HepG2 (cell line): ENCODE measurements around the gene ATG4D. TPM values are rescaled to one million over a fixed set of nuclear protein-coding genes. Genes with fewer than 3 reads are reported as not detected.

ENCODE experiments used
- ATAC-seq: fragments of 200-7000 bp; cut with Tn5 transposase; 3 replicates; pipeline ENCODE4 v1.9.1; 2020; ENCODE audit warnings: mild to moderate bottlenecking, moderate library complexity
- BruUV-seq: library from RNA; stranded (reverse); fragments of 400-500 nt; replicated peaks from 2 replicates; lab custom pipeline; 2021; lab: Mats Ljungman, UMichigan
- CTCF ChIA-PET: fragments of 300-600 bp; formaldehyde crosslinking; extraction: SDS; loops from one replicate; lab custom pipeline; 2021; ENCODE audit warnings: low total read pairs, inconsistent platforms, low intra/inter-chr PET ratio; lab: Yijun Ruan, JAX
- POLR2A ChIA-PET: fragments of 350-600 bp; sonication (Branson Sonifier 250); formaldehyde crosslinking; loops from one replicate; lab custom pipeline; 2020; ENCODE audit warnings: antibody characterized with exemption, inconsistent platforms; lab: Yijun Ruan, JAX
- DNase-seq: peaks from one replicate; pipeline ENCODE4 v3.0.0-alpha.2; 2015; ENCODE audit warnings: low spot score
- FAIRE-seq: peaks from 3 replicates; lab custom pipeline; 2011; peaks lifted over from hg19 to GRCh38; lab: Jason Lieb, UNC
- H2AFZ ChIP-seq: one replicate; pipeline ENCODE4 v1.6.1; 2011; ENCODE audit warnings: low read length, inconsistent platforms
- H3K27ac ChIP-seq: fragments of 300-600 bp; 3 replicates; pipeline ENCODE4 v1.8.0; 2011; ENCODE audit warnings: mixed run types, mild to moderate bottlenecking, mixed read lengths, low read length, inconsistent platforms; ENCODE audit not compliant: insufficient read depth; ENCODE audit errors: extremely low read length
- H3K27me3 ChIP-seq, 2 experiments: fragments of 200-600 bp in 1 of 2; 2 replicates in 1 of 2; 3 replicates in 1 of 2; pipeline versions ENCODE4 v1.6.0 to v1.8.0; 2011; ENCODE audit warnings: low read length in 2 of 2, mild to moderate bottlenecking in 2 of 2, moderate library complexity in 2 of 2, inconsistent platforms in 1 of 2; ENCODE audit not compliant: insufficient read depth in 2 of 2, control insufficient read depth in 1 of 2
- H3K36me3 ChIP-seq, 2 experiments: fragments of 200-600 bp in 1 of 2; replicated peaks in 1 of 2; 2 replicates in 1 of 2; 3 replicates in 1 of 2; pipeline versions ENCODE4 v1.5.1 to v1.8.0; 2011; ENCODE audit warnings: low read length in 2 of 2, inconsistent platforms in 1 of 2; ENCODE audit not compliant: insufficient read depth in 2 of 2, control insufficient read depth in 1 of 2
- H3K4me1 ChIP-seq: 2 replicates; pipeline ENCODE4 v1.5.1; 2012; ENCODE audit warnings: low read length, inconsistent platforms; ENCODE audit not compliant: insufficient read depth
- H3K4me2 ChIP-seq: 2 replicates; pipeline ENCODE4 v1.6.0; 2011; ENCODE audit warnings: low read depth, low read length, inconsistent platforms
- H3K4me3 ChIP-seq, 3 experiments: fragments of 200-600 bp in 1 of 3; sonication (generic), shearing (Covaris generic) in 1 of 3; replicated peaks in 1 of 3; 2 replicates each; pipeline ENCODE4 v1.5.1; 2011 to 2016; ENCODE audit warnings: low read length in 3 of 3, inconsistent platforms in 2 of 3, low read depth in 2 of 3, mild to moderate bottlenecking in 2 of 3, control low read depth in 1 of 3, mixed read lengths in 1 of 3; ENCODE audit not compliant: insufficient read depth in 1 of 3
- H3K79me2 ChIP-seq: one replicate; pipeline ENCODE4 v1.6.1; 2011; ENCODE audit warnings: low read length, inconsistent platforms; ENCODE audit not compliant: insufficient read depth
- H3K9ac ChIP-seq: 2 replicates; pipeline ENCODE4 v1.6.0; 2011; ENCODE audit warnings: mild to moderate bottlenecking, low read depth, low read length, inconsistent platforms; ENCODE audit not compliant: insufficient read depth
- H3K9me3 ChIP-seq: 2 replicates; pipeline ENCODE4 v1.5.1; 2012; ENCODE audit warnings: mild to moderate bottlenecking, low read length
- H4K20me1 ChIP-seq: 2 replicates; pipeline ENCODE4 v1.6.0; 2011; ENCODE audit warnings: inconsistent platforms, mild to moderate bottlenecking, low read length, moderate library complexity; ENCODE audit not compliant: insufficient read depth
- AGO2 ChIP-seq: fragments of 200-400 bp; formaldehyde crosslinking; optimal IDR thresholded peaks from 2 replicates; pipeline ENCODE3; 2017; ENCODE audit warnings: mild to moderate bottlenecking, low read depth, low read length, moderate library complexity
- CEBPG ChIP-seq: IDR thresholded peaks from 2 replicates; pipeline ENCODE4 v1.6.1; 2016
- HMGA1 ChIP-seq: sonication (generic); formaldehyde crosslinking; conservative IDR thresholded peaks from 2 replicates; pipeline ENCODE4 v1.4.0; 2020; ENCODE audit warnings: missing genetic modification reagents
- PCBP2 ChIP-seq: fragments of 200-400 bp; formaldehyde crosslinking; optimal IDR thresholded peaks from 2 replicates; pipeline ENCODE3; 2018; ENCODE audit warnings: low read length, low read depth; ENCODE audit not compliant: poor library complexity, severe bottlenecking
- RBFOX2 ChIP-seq: fragments of 200-400 bp; formaldehyde crosslinking; IDR thresholded peaks from 2 replicates; pipeline ENCODE4 v1.6.1; 2017; ENCODE audit warnings: low read depth, mild to moderate bottlenecking, low read length
- ZNF703 ChIP-seq: sonication (generic); formaldehyde crosslinking; IDR thresholded peaks from 2 replicates; pipeline ENCODE4 v1.5.1; 2020; ENCODE audit warnings: missing genetic modification reagents, mild to moderate bottlenecking, moderate library complexity, borderline replicate concordance
- ZNF781 ChIP-seq: sonication (generic); formaldehyde crosslinking; IDR thresholded peaks from 2 replicates; pipeline ENCODE4 v1.5.1; 2020; ENCODE audit warnings: borderline replicate concordance, mild to moderate bottlenecking, missing genetic modification reagents; ENCODE audit errors: not compliant biosample characterization
- WGBS: methylation state at CpG from one replicate; pipeline ENCODE4 v1.1.6; 2017; ENCODE audit warnings: low lambda C conversion rate; 5-methylcytosine and 5-hydroxymethylcytosine counted together
- in situ Hi-C: cut with HindIII; loops from 2 replicates; pipeline ENCODE4 v1.10.0; 2017; ENCODE audit warnings: low pct_unique_long_range_greater_than_20kb; ENCODE audit not compliant: extremely low pct_ligation_motif_present
- intact Hi-C: fragments of 100-400 bp; cut with micrococcal nuclease; formaldehyde crosslinking; loops from one replicate; pipeline ENCODE4 v1.10.0; 2022; ENCODE audit not compliant: unreplicated experiment
- polyA plus RNA-seq, 8 experiments: library from polyadenylated mRNA; depleted of rRNA in 3 of 8; stranded (reverse) in 7 of 8; unstranded in 1 of 8; fragments of >200 nt; fragmentation: Illumina TruSeq in 4 of 8; extraction: Trizol in 4 of 8; gene quantifications; 2 replicates each; pipeline versions ENCODE4 v1.2.1 to v1.2.3, GENCODE V29; 2011 to 2016; ENCODE audit warnings: low read depth in 4 of 8, missing spikeins in 1 of 8, mixed read lengths in 1 of 8; ENCODE audit not compliant: insufficient read depth in 1 of 8
- total RNA-seq, 5 experiments: library from RNA; depleted of rRNA; stranded (reverse); fragments of >200 nt; fragmentation: Illumina TruSeq; extraction: Trizol; gene quantifications; 2 replicates each; pipeline ENCODE4 v1.2.3, GENCODE V29; 2016; ENCODE audit warnings: low read depth in 1 of 5
- TF ChIP-seq, protein P1 (sequence below): sonication (generic); formaldehyde crosslinking; IDR thresholded peaks from 2 replicates; pipeline ENCODE4 v1.8.0; 2022; ENCODE audit warnings: missing genetic modification reagents, mild to moderate bottlenecking, inconsistent platforms, borderline replicate concordance

Gene ATG4D
- total and polyA plus RNA-seq, 2 of the 13 experiments (the other 11 are each of a cell fraction or from before 2014, with no cell fraction given), result 17.8 to 19.0 TPM

DNA sequence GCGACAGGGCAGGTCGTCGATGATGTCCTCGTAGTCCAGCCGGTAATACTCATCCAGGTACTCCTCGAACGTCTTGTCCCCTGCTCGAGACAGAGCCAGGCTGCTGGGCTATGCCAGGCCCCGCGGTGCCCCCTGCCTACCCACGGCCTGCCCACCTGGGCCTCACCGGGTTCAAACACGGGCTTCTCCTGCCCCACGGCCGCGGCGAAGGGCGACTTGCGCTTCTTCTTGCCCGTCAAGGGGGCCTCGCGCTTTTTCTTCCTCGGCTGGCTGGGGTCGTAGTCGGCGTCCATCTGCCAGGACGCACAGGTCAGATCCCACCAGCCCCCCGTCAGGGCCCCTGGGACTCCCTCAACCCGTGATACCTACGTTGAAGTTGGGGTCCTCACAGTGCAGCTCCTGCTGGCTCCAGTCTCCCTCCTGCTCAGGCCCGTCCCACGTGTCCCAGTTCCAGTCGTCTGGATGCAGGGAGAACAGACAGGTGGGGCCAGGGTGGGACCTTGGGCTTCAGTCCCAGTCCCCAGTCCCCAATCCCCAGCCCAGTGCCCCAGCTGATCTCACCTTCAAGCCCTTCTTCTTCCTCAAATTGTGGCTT is 14.0 kb downstream of the ATG4D start:
- no peak for FAIRE-seq
- Histone ChIP-seq H4K20me1 (no peaks in the 10 kb centered on the region), H3K9ac (no peak overlapping the region), H3K27me3 (no peaks in the 10 kb centered on the region), H3K79me2 (no peaks in the 10 kb centered on the region), H2AFZ (no peak overlapping the region), H3K4me2 (no peak overlapping the region), H3K4me3 (no peak overlapping the region), H3K36me3 (peaks cover 17 to 64% of the 10 kb centered on the region in 2 experiments), H3K9me3 (no peaks in the 10 kb centered on the region), H3K27ac (no peak overlapping the region), H3K4me1 (no peaks in the 10 kb centered on the region)
- intact Hi-C loops, result no loop called here
- BruUV-seq, result no TSS peak
- CTCF ChIA-PET, result no interaction called here
- TF ChIP-seq PCBP2 (no peak), AGO2 (peak; percentile 83), CEBPG (CRISPR knock-in tag) (no peak), HMGA1 (CRISPR knock-in tag) (no peak), ZNF703 (no peak), RBFOX2 (peak; percentile 65)
- 96% methylated on average over 25 of the region's 33 CpGs for WGBS
- POLR2A ChIA-PET, result no interaction called here
- no peak for DNase-seq
- in situ Hi-C loops, result no loop called here
- no peak for ATAC-seq

DNA sequence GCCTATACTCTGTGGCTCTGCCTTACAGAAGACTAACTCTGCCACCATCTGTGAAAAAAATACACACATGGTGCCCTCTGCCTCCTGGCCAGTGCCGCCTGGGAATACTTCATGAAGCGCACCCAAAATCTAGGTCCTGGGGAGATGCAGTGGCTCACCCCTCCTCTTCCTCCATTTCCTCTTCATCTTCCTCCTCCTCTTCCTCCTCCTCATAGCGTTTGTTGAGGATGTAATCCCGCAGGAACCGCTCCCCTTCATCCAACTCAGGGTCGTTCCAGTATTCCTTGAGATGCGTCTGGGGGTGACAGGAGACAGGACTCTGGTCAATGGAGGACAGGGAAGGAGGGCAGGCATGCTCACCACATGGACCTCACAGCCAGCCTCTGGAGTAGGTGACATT is 16.4 kb downstream of the ATG4D start:
- ATAC-seq, result no peak
- BruUV-seq, result no TSS peak
- WGBS, result 97% methylated on average over 7 of the region's 7 CpGs
- Histone ChIP-seq H4K20me1 (no peaks in the 10 kb centered on the region), H3K4me1 (peaks cover 9% of the 10 kb centered on the region), H3K4me2 (no peak overlapping the region), H3K9ac (no peak overlapping the region), H3K79me2 (peaks cover 7% of the 10 kb centered on the region), H3K9me3 (no peaks in the 10 kb centered on the region), H3K4me3 (no peak overlapping the region)
- CTCF ChIA-PET, result no interaction called here
- FAIRE-seq, result no peak
- TF ChIP-seq, protein P1, sequence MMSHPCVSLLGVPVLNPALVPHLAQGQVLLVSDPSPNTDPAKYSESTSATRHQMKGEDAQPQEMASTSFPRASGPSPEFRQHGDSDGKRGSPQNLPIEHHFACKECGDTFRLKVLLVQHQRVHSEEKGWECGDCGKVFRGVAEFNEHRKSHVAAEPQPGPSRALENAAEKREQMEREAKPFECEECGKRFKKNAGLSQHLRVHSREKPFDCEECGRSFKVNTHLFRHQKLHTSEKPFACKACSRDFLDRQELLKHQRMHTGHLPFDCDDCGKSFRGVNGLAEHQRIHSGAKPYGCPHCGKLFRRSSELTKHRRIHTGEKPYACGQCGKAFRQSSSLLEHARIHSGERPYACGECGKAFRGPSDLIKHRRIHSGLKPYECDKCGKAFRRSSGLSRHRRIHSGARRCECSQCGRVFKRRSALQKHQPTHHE, result no peak
- no peak for TF ChIP-seq ZNF781 (CRISPR knock-in tag)
- TF ChIP-seq, all 625 proteins: peak for 0
- Histone ChIP-seq H3K27ac (no peak overlapping the region), H3K27me3 (no peaks in the 10 kb centered on the region), H3K36me3 (peaks cover 15 to 39% of the 10 kb centered on the region in 2 experiments), H2AFZ (no peak overlapping the region)
- intact Hi-C loops (no loop called here), in situ Hi-C loops (no loop called here)
- POLR2A ChIA-PET, result no interaction called here
- no peak for DNase-seq
